Measurements from ENCODE around the gene SPON2.

The SPON2 gene

DNA sequence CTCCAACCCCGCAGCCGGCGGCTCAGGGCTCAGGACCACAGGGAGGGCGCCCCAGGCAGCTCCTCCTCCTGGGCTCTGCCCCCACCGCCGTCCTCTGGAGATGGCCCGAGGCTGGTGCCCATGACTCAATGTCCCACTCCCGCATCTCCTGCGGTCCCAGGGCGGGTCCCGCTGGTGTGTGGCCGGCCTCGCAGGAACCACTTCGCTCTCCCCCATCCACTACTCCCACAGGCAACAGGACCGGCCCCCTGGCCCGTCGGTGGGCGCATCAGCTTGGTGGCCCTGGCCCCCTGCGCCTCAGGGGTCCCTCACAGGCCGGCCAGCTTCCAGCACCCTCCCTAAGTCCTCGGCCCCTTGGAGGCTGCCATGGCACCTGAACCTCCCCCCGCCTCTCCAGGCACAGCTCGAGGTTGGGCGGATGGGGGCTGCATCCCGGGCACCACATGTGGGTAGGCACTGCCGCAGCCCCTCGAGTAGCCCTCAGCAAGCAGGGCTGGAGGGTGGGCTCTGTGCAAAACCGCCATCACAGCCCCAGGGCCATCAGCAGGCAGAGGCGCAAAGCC lies 22.8 kb upstream of the SPON2 start:
- TF ChIP-seq EZH2phosphoT487 (IDR thresholded peaks at IDR 0.05; ENCODE audit: borderline replicate concordance), result no peak
- no peak for TF ChIP-seq CTCF (conservative IDR thresholded peaks at IDR 0.05; ENCODE audit: low read length)
- peaks cover 10% of the 10 kb centered on the region; the same call in 1 of the 2 replicates for H3K36me3 ChIP-seq (ENCODE audit: insufficient read depth, low read length)
- no peaks in the 10 kb centered on the region for H3K9me2 ChIP-seq (replicated peaks; ENCODE audit: low read depth, low read length)
- H3K9me3 ChIP-seq (ENCODE audit: insufficient read depth, low read depth, low read length), result no peaks in the 10 kb centered on the region
- peaks cover 9% of the 10 kb centered on the region for H4K20me1 ChIP-seq (ENCODE audit: insufficient read depth, low read length, poor library complexity, severe bottlenecking)
- H3F3A ChIP-seq (ENCODE audit: low read depth), result no peaks in the 10 kb centered on the region
- no peak overlapping the region for H2AFZ ChIP-seq (ENCODE audit: low read length)
- no peak overlapping the region for H3K4me3 ChIP-seq (ENCODE audit: low read length, poor library complexity, severe bottlenecking)
- peaks cover 18% of the 10 kb centered on the region for H3K4me1 ChIP-seq (ENCODE audit: insufficient read depth, low read length, poor library complexity, severe bottlenecking)
- no peak overlapping the region for H3K9ac ChIP-seq (ENCODE audit: low read depth, low read length, poor library complexity, severe bottlenecking)
- no peak overlapping the region for H3K4me2 ChIP-seq (ENCODE audit: low read depth, low read length, poor library complexity, severe bottlenecking)
- H3K27me3 ChIP-seq (ENCODE audit: insufficient read depth, low read length, poor library complexity, severe bottlenecking), result no peaks in the 10 kb centered on the region
- peaks cover 43% of the 10 kb centered on the region for H3K79me2 ChIP-seq (ENCODE audit: insufficient read depth, low read length)

DNA sequence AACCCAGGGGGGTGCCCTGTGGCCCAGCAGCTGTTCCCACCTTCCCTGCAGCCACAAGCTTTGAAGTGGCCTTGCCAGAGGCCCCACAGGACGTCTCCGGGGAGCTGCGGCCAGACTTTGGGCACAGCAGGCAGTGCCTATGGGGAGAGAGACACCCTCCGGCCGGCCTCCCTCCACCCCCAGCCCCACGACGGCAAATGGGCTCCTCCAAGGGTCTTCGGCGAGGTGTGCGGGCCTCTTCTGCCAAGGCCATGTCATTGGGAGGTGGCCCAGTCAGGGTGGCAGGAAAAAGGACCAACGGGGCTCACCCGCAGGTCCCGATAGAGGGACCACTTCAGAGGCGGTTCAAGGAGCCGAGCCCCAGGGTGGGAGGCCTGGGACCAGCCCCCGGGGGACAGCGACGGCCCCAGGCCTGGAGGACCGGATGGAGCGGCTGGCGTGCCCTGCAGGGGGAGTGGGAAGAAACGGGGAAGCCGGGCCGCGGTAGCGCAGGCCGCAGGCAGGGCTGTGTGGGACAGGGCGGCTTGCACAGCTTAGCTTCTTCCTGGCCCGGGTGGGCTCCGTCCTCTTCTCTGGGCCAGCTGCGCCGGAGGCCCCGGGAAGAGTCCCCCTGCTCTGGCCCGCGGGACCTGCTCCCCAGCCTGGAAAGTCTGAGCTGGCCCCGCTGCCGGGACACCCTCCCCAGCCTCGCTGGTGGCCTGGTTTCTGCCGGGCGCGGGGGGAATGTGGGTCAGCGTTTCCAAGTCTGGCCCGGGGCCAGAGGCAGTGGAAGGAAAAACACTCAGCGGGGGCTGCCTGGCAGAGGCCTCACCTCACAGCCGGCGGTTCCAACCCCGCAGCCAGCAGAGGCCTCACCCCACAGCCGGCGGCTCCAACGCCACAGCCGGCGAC lies 21.9 kb upstream of the SPON2 start:
- H3K4me1 ChIP-seq (ENCODE audit: insufficient read depth, low read length, poor library complexity, severe bottlenecking), result peaks cover 8% of the 10 kb centered on the region
- no peak overlapping the region for H3K9ac ChIP-seq (ENCODE audit: low read depth, low read length, poor library complexity, severe bottlenecking)
- no peak overlapping the region for H3K4me2 ChIP-seq (ENCODE audit: low read depth, low read length, poor library complexity, severe bottlenecking)
- H3K27me3 ChIP-seq (ENCODE audit: insufficient read depth, low read length, poor library complexity, severe bottlenecking), result no peaks in the 10 kb centered on the region
- no peak overlapping the region for H3K4me3 ChIP-seq (ENCODE audit: low read length, poor library complexity, severe bottlenecking)
- H4K20me1 ChIP-seq (ENCODE audit: insufficient read depth, low read length, poor library complexity, severe bottlenecking), result peaks cover 9% of the 10 kb centered on the region
- H3K79me2 ChIP-seq (ENCODE audit: insufficient read depth, low read length), result peaks cover 34% of the 10 kb centered on the region
- H2AFZ ChIP-seq (ENCODE audit: low read length), result no peak overlapping the region
- no peaks in the 10 kb centered on the region for H3F3A ChIP-seq (ENCODE audit: low read depth)
- peaks cover 10% of the 10 kb centered on the region; the same call in 1 of the 2 replicates for H3K36me3 ChIP-seq (ENCODE audit: insufficient read depth, low read length)
- TF ChIP-seq CTCF (conservative IDR thresholded peaks at IDR 0.05; ENCODE audit: low read length), result no peak
- no peak for TF ChIP-seq EZH2phosphoT487 (IDR thresholded peaks at IDR 0.05; ENCODE audit: borderline replicate concordance)
- H3K9me2 ChIP-seq (replicated peaks; ENCODE audit: low read depth, low read length), result no peaks in the 10 kb centered on the region
- no peaks in the 10 kb centered on the region for H3K9me3 ChIP-seq (ENCODE audit: insufficient read depth, low read depth, low read length)

- Histone ChIP-seq H2AFZ (ENCODE audit: low read length) (no peak overlapping the region), H3K79me2 (ENCODE audit: insufficient read depth, low read length) (peaks cover 25% of the 10 kb centered on the region)
These were observed 21.0 kb upstream of the SPON2 start for GRCh38 chr4:1193206-1194009.

More at GRCh38 chr4:1193206-1194009, 21.0 kb upstream of the SPON2 start:
- Histone ChIP-seq H3K27me3 (ENCODE audit: insufficient read depth, low read length, poor library complexity, severe bottlenecking) (no peaks in the 10 kb centered on the region), H3K9ac (ENCODE audit: low read depth, low read length, poor library complexity, severe bottlenecking) (no peak overlapping the region), H3K4me1 (ENCODE audit: insufficient read depth, low read length, poor library complexity, severe bottlenecking) (peaks cover 5% of the 10 kb centered on the region), H3K36me3 (ENCODE audit: insufficient read depth, low read length) (peaks cover 10% of the 10 kb centered on the region; the same call in 1 of the 2 replicates), H3K9me2 (replicated peaks; ENCODE audit: low read depth, low read length) (no peaks in the 10 kb centered on the region), H3K9me3 (ENCODE audit: insufficient read depth, low read depth, low read length) (no peaks in the 10 kb centered on the region), H3K4me2 (ENCODE audit: low read depth, low read length, poor library complexity, severe bottlenecking) (no peak overlapping the region), H4K20me1 (ENCODE audit: insufficient read depth, low read length, poor library complexity, severe bottlenecking) (peaks cover 5% of the 10 kb centered on the region), H3K4me3 (ENCODE audit: low read length, poor library complexity, severe bottlenecking) (no peak overlapping the region), H3F3A (ENCODE audit: low read depth) (no peaks in the 10 kb centered on the region)
- TF ChIP-seq EZH2phosphoT487 (IDR thresholded peaks at IDR 0.05; ENCODE audit: borderline replicate concordance), result no peak
- no peak for TF ChIP-seq CTCF (conservative IDR thresholded peaks at IDR 0.05; ENCODE audit: low read length)
